COLO668 (cell line): Measurements from ENCODE around the gene SNX3.
"Not testable (repeated sequence)": the region's sequence is repeated elsewhere in the genome, so short reads cannot be mapped to it uniquely, and the experiment has no call there.

ENCODE experiments used
- DNase-seq: peaks from one replicate; lab custom pipeline; 2025; ENCODE audit not compliant: unreplicated experiment; lab: John Stamatoyannopoulos, UW

SNX3 gene

GRCh38 chr6:108263371-108263770 lies 2.5 kb upstream of the SNX3 start:
- DNase-seq, result no peak

- peak; percentile 25 for DNase-seq
These were observed 573 bp downstream of the SNX3 start for GRCh38 chr6:108260126-108260808.

GRCh38 chr6:108254433-108255410 lies 6.1 kb downstream of the SNX3 start:
- no peak for DNase-seq

GRCh38 chr6:108253241-108253640 lies 7.6 kb downstream of the SNX3 start:
- DNase-seq, result no peak

GRCh38 chr6:108252055-108252454 lies 8.8 kb downstream of the SNX3 start:
- no peak for DNase-seq

- DNase-seq, result no peak
These were observed 9.6 kb downstream of the SNX3 start for GRCh38 chr6:108251252-108251651.

GRCh38 chr6:108250240-108250866 lies 10.5 kb downstream of the SNX3 start:
- DNase-seq, result no peak

GRCh38 chr6:108247965-108248536 lies 12.8 kb downstream of the SNX3 start:
- DNase-seq, result no peak

GRCh38 chr6:108245095-108245494 lies 15.7 kb downstream of the SNX3 start:
- not testable (repeated sequence) for DNase-seq

GRCh38 chr6:108243836-108244235 lies 17.0 kb downstream of the SNX3 start:
- DNase-seq, result no peak

GRCh38 chr6:108242721-108243120 lies 18.1 kb downstream of the SNX3 start:
- DNase-seq, result no peak

- DNase-seq, result no peak
These were observed 18.6 kb downstream of the SNX3 start for GRCh38 chr6:108242259-108242658.

GRCh38 chr6:108238322-108238721 lies 22.5 kb downstream of the SNX3 start:
- no peak for DNase-seq

- no peak for DNase-seq
These were observed 24.0 kb downstream of the SNX3 start for GRCh38 chr6:108236791-108237190.

- no peak for DNase-seq
These were observed 25.7 kb downstream of the SNX3 start for GRCh38 chr6:108235127-108235526.

- DNase-seq, result no peak
These were observed 32.4 kb downstream of the SNX3 start for GRCh38 chr6:108228416-108228815.

- no peak for DNase-seq
These were observed 33.5 kb downstream of the SNX3 start for GRCh38 chr6:108227290-108227689.

- no peak for DNase-seq
These were observed 38.3 kb downstream of the SNX3 start for GRCh38 chr6:108222504-108222903.

- DNase-seq, result no peak
These were observed 38.8 kb downstream of the SNX3 start for GRCh38 chr6:108222064-108222463.

GRCh38 chr6:108211671-108212070 lies 49.2 kb downstream of the SNX3 start:
- no peak for DNase-seq

- DNase-seq, result no peak
These were observed 50.3 kb downstream of the SNX3 start for GRCh38 chr6:108210556-108210955.
